ENCODE measurements around the gene MPP3.
A peak's percentile ranks its signal among the peaks of the same experiment; 100 is the strongest.

Gene MPP3

DNA sequence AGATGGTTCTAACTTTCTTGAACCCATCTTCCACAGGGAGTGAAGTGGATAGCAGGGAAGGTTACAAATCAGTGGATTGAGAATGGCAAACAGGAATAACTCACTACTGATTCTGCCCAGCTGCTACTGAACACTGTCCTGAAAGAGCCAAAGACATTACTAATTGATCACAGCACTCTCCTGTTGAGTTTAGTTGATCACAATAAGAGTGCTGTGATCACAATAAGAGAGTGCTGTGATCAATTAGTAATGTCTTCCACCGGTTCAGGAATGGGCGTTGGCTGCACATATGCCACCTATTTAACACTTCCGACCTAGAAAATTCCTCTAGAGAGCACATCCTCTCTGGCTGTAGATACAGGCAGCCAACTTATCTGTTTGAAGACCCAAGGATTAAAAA lies 41.4 kb downstream of the MPP3 start:
- Histone ChIP-seq H4K20me1 (ENCODE audit: insufficient read depth, low read length) (no peaks in the 10 kb centered on the region), H3K36me3 (ENCODE audit: insufficient read depth, low read length) (no peaks in the 10 kb centered on the region), H3K9me3 (ENCODE audit: insufficient read depth, low read length, severe bottlenecking) (no peaks in the 10 kb centered on the region), H3K9ac (ENCODE audit: low read depth, low read length) (no peak overlapping the region), H3K27ac (ENCODE audit: low read length) (no peak overlapping the region), H2AFZ (ENCODE audit: low read depth, low read length) (no peak overlapping the region), H3K4me3 (ENCODE audit: low read depth in 1 of 2, low read length in 2 of 2) (no peak overlapping the region), H3K79me2 (ENCODE audit: insufficient read depth, low read length) (no peaks in the 10 kb centered on the region), H3K27me3 (ENCODE audit: insufficient read depth, low read length, poor library complexity) (no peaks in the 10 kb centered on the region), H3K4me1 (ENCODE audit: insufficient read depth, low read length) (no peaks in the 10 kb centered on the region), H3K4me2 (ENCODE audit: insufficient read depth, low read length) (no peak overlapping the region)
- no peak for TF ChIP-seq EZH2 (IDR thresholded peaks at IDR 0.05; ENCODE audit: borderline replicate concordance, low read depth, low read length, severe bottlenecking)
- TF ChIP-seq, protein P1, sequence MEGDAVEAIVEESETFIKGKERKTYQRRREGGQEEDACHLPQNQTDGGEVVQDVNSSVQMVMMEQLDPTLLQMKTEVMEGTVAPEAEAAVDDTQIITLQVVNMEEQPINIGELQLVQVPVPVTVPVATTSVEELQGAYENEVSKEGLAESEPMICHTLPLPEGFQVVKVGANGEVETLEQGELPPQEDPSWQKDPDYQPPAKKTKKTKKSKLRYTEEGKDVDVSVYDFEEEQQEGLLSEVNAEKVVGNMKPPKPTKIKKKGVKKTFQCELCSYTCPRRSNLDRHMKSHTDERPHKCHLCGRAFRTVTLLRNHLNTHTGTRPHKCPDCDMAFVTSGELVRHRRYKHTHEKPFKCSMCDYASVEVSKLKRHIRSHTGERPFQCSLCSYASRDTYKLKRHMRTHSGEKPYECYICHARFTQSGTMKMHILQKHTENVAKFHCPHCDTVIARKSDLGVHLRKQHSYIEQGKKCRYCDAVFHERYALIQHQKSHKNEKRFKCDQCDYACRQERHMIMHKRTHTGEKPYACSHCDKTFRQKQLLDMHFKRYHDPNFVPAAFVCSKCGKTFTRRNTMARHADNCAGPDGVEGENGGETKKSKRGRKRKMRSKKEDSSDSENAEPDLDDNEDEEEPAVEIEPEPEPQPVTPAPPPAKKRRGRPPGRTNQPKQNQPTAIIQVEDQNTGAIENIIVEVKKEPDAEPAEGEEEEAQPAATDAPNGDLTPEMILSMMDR (IDR thresholded peaks at IDR 0.05; ENCODE audit: borderline replicate concordance, extremely low read depth, low read length, poor library complexity, severe bottlenecking) = no peak
- ATAC-seq (ENCODE audit: insufficient read depth, low read depth) (no peak), DNase-seq (no peak)

DNA sequence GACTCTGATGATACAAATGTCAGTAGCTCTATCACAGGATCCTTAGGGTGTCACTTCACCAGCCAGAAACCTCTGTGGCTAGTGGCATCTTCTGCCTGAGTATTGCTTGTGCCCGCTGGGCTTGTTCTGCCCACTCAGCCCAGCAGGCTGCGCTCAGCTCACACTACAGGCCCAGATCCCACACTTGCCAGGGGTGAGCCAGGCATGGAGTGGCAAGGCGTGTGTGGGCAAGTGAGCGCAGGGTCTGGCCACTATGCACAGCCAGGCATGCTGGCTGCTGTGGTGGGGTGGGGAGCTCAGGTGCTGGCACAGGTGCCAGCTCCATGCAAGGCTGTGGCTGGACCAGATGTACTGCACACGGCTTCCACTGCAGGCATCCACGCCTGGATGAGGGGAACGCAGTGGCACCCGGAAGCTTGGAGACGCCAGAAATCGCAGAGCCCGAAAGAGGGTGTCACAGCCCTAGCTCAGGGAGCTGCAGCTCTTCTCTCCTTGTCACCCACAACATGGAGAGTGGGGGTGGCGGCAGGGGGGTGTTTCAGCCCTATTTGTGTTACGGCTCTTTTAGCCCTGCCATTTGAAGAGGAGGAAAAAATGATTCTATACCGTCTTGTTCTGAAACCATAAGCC lies 42.5 kb downstream of the MPP3 start:
- H3K9ac ChIP-seq (ENCODE audit: low read depth, low read length) = no peak overlapping the region
- no peak overlapping the region for H3K4me2 ChIP-seq (ENCODE audit: insufficient read depth, low read length)
- H2AFZ ChIP-seq (ENCODE audit: low read depth, low read length) = no peak overlapping the region
- no peak for ATAC-seq (ENCODE audit: insufficient read depth, low read depth)
- no peak overlapping the region for H3K27ac ChIP-seq (ENCODE audit: low read length)
- TF ChIP-seq, protein P1 (IDR thresholded peaks at IDR 0.05; ENCODE audit: borderline replicate concordance, extremely low read depth, low read length, poor library complexity, severe bottlenecking) = peak; percentile 14
- no peak for TF ChIP-seq EZH2 (IDR thresholded peaks at IDR 0.05; ENCODE audit: borderline replicate concordance, low read depth, low read length, severe bottlenecking)
- no peaks in the 10 kb centered on the region for H3K27me3 ChIP-seq (ENCODE audit: insufficient read depth, low read length, poor library complexity)
- H3K36me3 ChIP-seq (ENCODE audit: insufficient read depth, low read length) = no peaks in the 10 kb centered on the region
- no peaks in the 10 kb centered on the region for H3K9me3 ChIP-seq (ENCODE audit: insufficient read depth, low read length, severe bottlenecking)
- no peak overlapping the region for H3K4me3 ChIP-seq (ENCODE audit: low read depth in 1 of 2, low read length in 2 of 2)
- no peaks in the 10 kb centered on the region for H4K20me1 ChIP-seq (ENCODE audit: insufficient read depth, low read length)
- no peak for DNase-seq
- no peaks in the 10 kb centered on the region for H3K79me2 ChIP-seq (ENCODE audit: insufficient read depth, low read length)
- H3K4me1 ChIP-seq (ENCODE audit: insufficient read depth, low read length) = no peaks in the 10 kb centered on the region

DNA sequence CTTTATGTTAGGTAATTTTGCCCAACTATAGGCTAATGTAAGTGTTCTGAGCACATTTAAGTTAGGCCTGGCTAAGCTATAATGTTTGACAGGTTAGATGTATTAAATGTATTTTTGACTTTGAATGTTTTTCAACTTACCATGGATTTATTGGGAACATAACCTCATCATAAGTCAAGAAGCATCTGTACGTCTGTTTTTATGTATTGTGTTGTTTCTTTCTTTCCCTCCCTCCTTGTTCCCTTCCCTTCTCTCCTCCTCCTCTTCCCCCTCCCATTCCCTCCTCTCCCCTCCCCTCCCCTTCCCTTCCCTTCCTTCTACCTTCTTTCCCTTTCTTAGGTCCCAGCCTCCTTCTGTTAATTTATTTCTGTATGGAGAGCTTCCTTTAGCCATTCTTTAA lies 43.5 kb downstream of the MPP3 start:
- H3K27me3 ChIP-seq (ENCODE audit: insufficient read depth, low read length, poor library complexity) = no peaks in the 10 kb centered on the region
- TF ChIP-seq EZH2 (IDR thresholded peaks at IDR 0.05; ENCODE audit: borderline replicate concordance, low read depth, low read length, severe bottlenecking) = no peak
- TF ChIP-seq, protein P1 (IDR thresholded peaks at IDR 0.05; ENCODE audit: borderline replicate concordance, extremely low read depth, low read length, poor library complexity, severe bottlenecking) = no peak
- no peaks in the 10 kb centered on the region for H3K79me2 ChIP-seq (ENCODE audit: insufficient read depth, low read length)
- no peak overlapping the region for H2AFZ ChIP-seq (ENCODE audit: low read depth, low read length)
- no peak overlapping the region for H3K4me2 ChIP-seq (ENCODE audit: insufficient read depth, low read length)
- no peaks in the 10 kb centered on the region for H3K9me3 ChIP-seq (ENCODE audit: insufficient read depth, low read length, severe bottlenecking)
- no peak for DNase-seq
- ATAC-seq (ENCODE audit: insufficient read depth, low read depth) = no peak
- no peak overlapping the region for H3K27ac ChIP-seq (ENCODE audit: low read length)
- no peak overlapping the region for H3K4me3 ChIP-seq (ENCODE audit: low read depth in 1 of 2, low read length in 2 of 2)
- H3K36me3 ChIP-seq (ENCODE audit: insufficient read depth, low read length) = no peaks in the 10 kb centered on the region
- H3K9ac ChIP-seq (ENCODE audit: low read depth, low read length) = no peak overlapping the region
- no peaks in the 10 kb centered on the region for H4K20me1 ChIP-seq (ENCODE audit: insufficient read depth, low read length)
- no peaks in the 10 kb centered on the region for H3K4me1 ChIP-seq (ENCODE audit: insufficient read depth, low read length)
